Mesothelial cell of epicardium (in vitro differentiated cells): ENCODE results near the gene SNTG2. TPM values are rescaled to one million over a fixed set of nuclear protein-coding genes. Genes with fewer than 3 reads are reported as not detected.

ENCODE experiments used
- DNase-seq, 2 experiments: peaks; one replicate each; pipeline ENCODE4 v3.0.0; 2021; ENCODE audit warnings: low spot score in 2 of 2; ENCODE audit not compliant: unreplicated experiment in 2 of 2
- H3K27ac Mint-ChIP-seq: 2 replicates; pipeline ENCODE4 v1.8.0; 2021; ENCODE audit warnings: mixed read lengths
- H3K27me3 Mint-ChIP-seq: 2 replicates; pipeline ENCODE4 v1.8.0; 2021; ENCODE audit warnings: low read depth, mixed read lengths
- H3K36me3 Mint-ChIP-seq: 2 replicates; pipeline ENCODE4 v1.8.0; 2021; ENCODE audit warnings: mixed read lengths
- H3K4me1 Mint-ChIP-seq: 2 replicates; pipeline ENCODE4 v1.8.0; 2021; ENCODE audit warnings: mixed read lengths
- H3K4me3 Mint-ChIP-seq: 2 replicates; pipeline ENCODE4 v1.8.0; 2021; ENCODE audit warnings: mild to moderate bottlenecking, moderate library complexity, mixed read lengths
- H3K9me3 Mint-ChIP-seq: 2 replicates; pipeline ENCODE4 v1.8.0; 2021; ENCODE audit warnings: mixed read lengths
- total RNA-seq: library from RNA; stranded (reverse); gene quantifications from 3 replicates; pipeline ENCODE4 v1.2.1, GENCODE V29; 2021
- TF ChIP-seq, protein P1 (sequence below): fragments of 200-600 bp; sonication (generic); IDR thresholded peaks from one replicate; pipeline ENCODE4 v1.5.0; 2021; ENCODE audit warnings: antibody characterized with exemption; ENCODE audit not compliant: unreplicated experiment

Gene SNTG2
- total RNA-seq, 1 donor from 2014 or later = not detected

GRCh38 chr2:1051075-1051474, 100.4 kb downstream of the SNTG2 start:
- Mint-ChIP-seq H3K4me3 (no peak overlapping the region), H3K36me3 (no peaks in the 10 kb centered on the region), H3K27ac (no peak overlapping the region), H3K4me1 (peaks cover 8% of the 10 kb centered on the region), H3K27me3 (peaks cover 18% of the 10 kb centered on the region), H3K9me3 (peaks cover 23% of the 10 kb centered on the region)
- TF ChIP-seq, protein P1, sequence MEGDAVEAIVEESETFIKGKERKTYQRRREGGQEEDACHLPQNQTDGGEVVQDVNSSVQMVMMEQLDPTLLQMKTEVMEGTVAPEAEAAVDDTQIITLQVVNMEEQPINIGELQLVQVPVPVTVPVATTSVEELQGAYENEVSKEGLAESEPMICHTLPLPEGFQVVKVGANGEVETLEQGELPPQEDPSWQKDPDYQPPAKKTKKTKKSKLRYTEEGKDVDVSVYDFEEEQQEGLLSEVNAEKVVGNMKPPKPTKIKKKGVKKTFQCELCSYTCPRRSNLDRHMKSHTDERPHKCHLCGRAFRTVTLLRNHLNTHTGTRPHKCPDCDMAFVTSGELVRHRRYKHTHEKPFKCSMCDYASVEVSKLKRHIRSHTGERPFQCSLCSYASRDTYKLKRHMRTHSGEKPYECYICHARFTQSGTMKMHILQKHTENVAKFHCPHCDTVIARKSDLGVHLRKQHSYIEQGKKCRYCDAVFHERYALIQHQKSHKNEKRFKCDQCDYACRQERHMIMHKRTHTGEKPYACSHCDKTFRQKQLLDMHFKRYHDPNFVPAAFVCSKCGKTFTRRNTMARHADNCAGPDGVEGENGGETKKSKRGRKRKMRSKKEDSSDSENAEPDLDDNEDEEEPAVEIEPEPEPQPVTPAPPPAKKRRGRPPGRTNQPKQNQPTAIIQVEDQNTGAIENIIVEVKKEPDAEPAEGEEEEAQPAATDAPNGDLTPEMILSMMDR = peak; percentile 17
- DNase-seq = no peak

DNA sequence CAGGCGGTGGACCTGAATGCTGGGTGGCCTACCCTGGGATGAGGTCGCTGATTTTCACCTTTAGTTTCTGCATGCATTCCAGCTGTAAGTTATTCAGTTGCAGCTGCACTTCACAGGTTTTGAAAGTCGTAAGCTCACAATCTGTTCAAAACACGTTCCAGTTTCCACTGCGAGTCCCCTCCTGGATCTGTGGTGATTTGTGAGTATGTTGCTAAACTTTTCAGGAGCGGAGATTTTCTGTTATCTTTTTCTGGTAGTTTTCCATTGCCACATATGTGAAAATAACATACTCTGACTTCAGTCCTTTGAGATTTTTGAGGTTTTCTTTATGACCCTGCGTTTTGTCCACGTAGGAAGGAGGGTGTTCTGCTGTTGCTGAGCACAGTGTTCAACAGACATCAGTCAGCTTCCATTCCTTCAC, 102.1 kb downstream of the SNTG2 start:
- Mint-ChIP-seq H3K36me3 (no peaks in the 10 kb centered on the region), H3K27me3 (peaks cover 26% of the 10 kb centered on the region), H3K27ac (no peak overlapping the region), H3K9me3 (peaks cover 11% of the 10 kb centered on the region), H3K4me3 (no peak overlapping the region), H3K4me1 (peaks cover 8% of the 10 kb centered on the region)
- no peak for DNase-seq
- TF ChIP-seq, protein P1 = no peak

DNA sequence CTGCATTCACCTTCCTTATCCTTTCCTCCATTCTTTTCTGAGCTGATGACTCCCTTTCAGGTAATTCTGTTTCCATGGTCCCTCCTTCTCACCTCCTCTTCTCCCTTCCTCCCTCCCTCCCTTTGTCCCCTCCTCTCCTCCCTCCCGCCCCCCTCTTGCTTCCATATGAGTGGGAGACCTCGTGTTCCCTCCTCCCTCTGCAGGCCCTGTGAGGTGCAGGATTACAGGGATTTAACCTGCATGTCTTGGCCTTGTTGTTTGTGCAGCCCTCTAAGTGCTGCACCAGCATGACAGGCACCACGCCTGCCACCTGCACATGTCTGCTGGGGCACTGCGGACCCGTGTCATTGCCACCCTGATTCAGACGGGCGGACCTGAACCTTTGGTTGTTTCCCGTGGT, 103.1 kb downstream of the SNTG2 start:
- peaks cover 8% of the 10 kb centered on the region for H3K4me1 Mint-ChIP-seq
- TF ChIP-seq, protein P1 = no peak
- DNase-seq = no peak
- H3K9me3 Mint-ChIP-seq = peaks cover 9% of the 10 kb centered on the region
- no peak overlapping the region for H3K4me3 Mint-ChIP-seq
- no peak overlapping the region for H3K27ac Mint-ChIP-seq
- H3K27me3 Mint-ChIP-seq = peaks cover 34% of the 10 kb centered on the region
- no peaks in the 10 kb centered on the region for H3K36me3 Mint-ChIP-seq

DNA sequence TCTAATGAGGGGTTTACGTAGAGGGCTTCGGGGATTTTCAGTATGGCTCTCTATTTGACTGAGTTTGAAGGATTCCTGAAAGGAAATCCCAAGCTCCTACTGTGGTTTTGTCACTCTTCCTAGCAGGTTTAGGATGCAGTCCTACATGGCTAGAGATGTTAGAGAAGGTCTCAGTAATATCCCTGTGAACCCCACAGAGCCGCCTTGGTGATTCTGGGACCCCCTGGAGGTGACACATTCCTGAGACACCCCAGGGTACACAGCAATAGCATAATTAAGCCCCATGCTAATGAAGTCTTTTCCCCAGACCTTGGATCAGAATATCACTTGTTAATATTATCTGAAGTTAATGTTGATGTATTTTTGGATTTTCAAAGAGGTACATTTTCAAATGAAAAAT, 103.8 kb downstream of the SNTG2 start:
- peaks cover 4% of the 10 kb centered on the region for H3K9me3 Mint-ChIP-seq
- peaks cover 8% of the 10 kb centered on the region for H3K4me1 Mint-ChIP-seq
- TF ChIP-seq, protein P1 = no peak
- H3K4me3 Mint-ChIP-seq = no peak overlapping the region
- no peak for DNase-seq
- H3K27me3 Mint-ChIP-seq = peaks cover 38% of the 10 kb centered on the region
- no peak overlapping the region for H3K27ac Mint-ChIP-seq
- no peaks in the 10 kb centered on the region for H3K36me3 Mint-ChIP-seq

- Mint-ChIP-seq H3K9me3 (no peaks in the 10 kb centered on the region), H3K36me3 (no peaks in the 10 kb centered on the region), H3K4me1 (peaks cover 8% of the 10 kb centered on the region), H3K27me3 (peaks cover 36% of the 10 kb centered on the region), H3K27ac (no peak overlapping the region), H3K4me3 (no peak overlapping the region)
- DNase-seq = no peak
- TF ChIP-seq, protein P1 = no peak
Observed at GRCh38 chr2:1055014-1055595, 104.5 kb downstream of the SNTG2 start.

- Mint-ChIP-seq H3K27me3 (peaks cover 55% of the 10 kb centered on the region), H3K36me3 (no peaks in the 10 kb centered on the region), H3K9me3 (no peaks in the 10 kb centered on the region), H3K27ac (no peak overlapping the region), H3K4me3 (no peak overlapping the region), H3K4me1 (no peaks in the 10 kb centered on the region)
- TF ChIP-seq, protein P1 = no peak
- no peak for DNase-seq
Observed at GRCh38 chr2:1060372-1060771, 109.7 kb downstream of the SNTG2 start.
